HG02588 (cell line): ENCODE measurements around the gene SAMMSON.

Source experiments
- ATAC-seq: cut with Tn5 transposase; IDR thresholded peaks from one replicate; pipeline ENCODE4 v1.9.1; 2021; ENCODE audit warnings: mild to moderate bottlenecking, moderate library complexity; ENCODE audit not compliant: unreplicated experiment

SAMMSON gene

GRCh38 chr3:70010346-70010745 is 10.8 kb downstream of the SAMMSON start:
- ATAC-seq, result no peak

- no peak for ATAC-seq
Measured at GRCh38 chr3:70011582-70011981, 12.0 kb downstream of the SAMMSON start.

- ATAC-seq, result no peak
Measured at GRCh38 chr3:70020906-70021660, 21.6 kb downstream of the SAMMSON start.

- ATAC-seq, result no peak
Measured at GRCh38 chr3:70028361-70028760, 28.8 kb downstream of the SAMMSON start.

GRCh38 chr3:70038693-70039092 is 39.2 kb downstream of the SAMMSON start:
- no peak for ATAC-seq

GRCh38 chr3:70040386-70040785 is 40.9 kb downstream of the SAMMSON start:
- ATAC-seq, result no peak

GRCh38 chr3:70042641-70043040 is 43.1 kb downstream of the SAMMSON start:
- no peak for ATAC-seq

- no peak for ATAC-seq
Measured at GRCh38 chr3:70049761-70050160, 50.2 kb downstream of the SAMMSON start.

- no peak for ATAC-seq
Measured at GRCh38 chr3:70053293-70053692, 53.8 kb downstream of the SAMMSON start.

GRCh38 chr3:70056081-70056480 is 56.5 kb downstream of the SAMMSON start:
- no peak for ATAC-seq

- ATAC-seq, result no peak
Measured at GRCh38 chr3:70057426-70057825, 57.9 kb downstream of the SAMMSON start.

- ATAC-seq, result no peak
Measured at GRCh38 chr3:70061096-70061495, 61.6 kb downstream of the SAMMSON start.

GRCh38 chr3:70064194-70064779 is 64.8 kb downstream of the SAMMSON start:
- ATAC-seq, result no peak

GRCh38 chr3:70065696-70066253 is 66.2 kb downstream of the SAMMSON start:
- ATAC-seq, result no peak

GRCh38 chr3:70067860-70068521 is 68.5 kb downstream of the SAMMSON start:
- ATAC-seq, result no peak

GRCh38 chr3:70069557-70069956 is 70.0 kb downstream of the SAMMSON start:
- no peak for ATAC-seq

- ATAC-seq, result no peak
Measured at GRCh38 chr3:70071138-70071537, 71.6 kb downstream of the SAMMSON start.

GRCh38 chr3:70072180-70072579 is 72.6 kb downstream of the SAMMSON start:
- ATAC-seq, result no peak

GRCh38 chr3:70072754-70073153 is 73.2 kb downstream of the SAMMSON start:
- ATAC-seq, result no peak

GRCh38 chr3:70075101-70075500 is 75.6 kb downstream of the SAMMSON start:
- no peak for ATAC-seq

GRCh38 chr3:70076396-70076795 is 76.9 kb downstream of the SAMMSON start:
- ATAC-seq, result no peak

- no peak for ATAC-seq
Measured at GRCh38 chr3:70078778-70079177, 79.2 kb downstream of the SAMMSON start.
